ENCODE data around the gene EVC. TPM values are rescaled to one million over a fixed set of nuclear protein-coding genes. Genes with fewer than 3 reads are reported as not detected.

Gene EVC
- total and polyA plus RNA-seq, 2 of the 4 experiments (the other 2 are of a cell fraction), result 16.8 to 18.9 TPM

DNA sequence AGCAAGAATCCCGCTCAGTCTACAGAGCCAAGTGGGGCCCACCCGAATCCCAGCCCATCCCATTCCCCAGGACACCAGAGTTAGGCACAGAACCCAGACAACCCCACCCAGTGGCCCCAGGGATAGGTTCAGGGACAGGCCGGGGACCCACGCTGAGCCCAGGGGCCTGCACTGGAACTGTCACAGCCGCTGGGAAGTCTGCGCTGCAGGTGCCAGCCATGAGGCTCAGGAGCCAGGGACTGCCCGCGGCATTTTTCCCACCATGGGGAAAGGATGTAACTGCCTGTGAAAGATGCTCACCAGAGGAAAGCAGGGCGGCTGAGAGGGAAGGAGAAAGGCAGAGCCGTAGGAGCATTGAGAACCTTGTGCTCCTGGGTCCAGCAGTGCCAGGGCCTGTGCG is 14.7 kb upstream of the EVC start:
- POLR2A ChIA-PET (ENCODE audit: unreplicated experiment), result no interaction called here
- dilution Hi-C loops (cut with HindIII; ENCODE audit: low sequenced_read_pairs, unreplicated experiment), result no loop called here
- no peak overlapping the region for H2AFZ ChIP-seq (replicated peaks; ENCODE audit: low read length, poor library complexity)
- no peaks in the 10 kb centered on the region for H3K4me1 ChIP-seq (ENCODE audit: control insufficient read depth, insufficient read depth, low read length)
- no peak overlapping the region for H3K23ac ChIP-seq (ENCODE audit: low read depth, low read length)
- intact Hi-C loops (cut with micrococcal nuclease), result no loop called here
- H2BK120ac ChIP-seq (ENCODE audit: low read depth, low read length), result no peak overlapping the region
- H3K4me3 ChIP-seq (ENCODE audit: insufficient read depth, low read depth, low read length), result no peak overlapping the region
- H3K4ac ChIP-seq (ENCODE audit: low read depth, low read length), result no peak overlapping the region
- ATAC-seq (ENCODE audit: low read depth), result no peak
- no peak overlapping the region for H2AK9ac ChIP-seq (replicated peaks; ENCODE audit: low read depth, low read length, poor library complexity)
- DNase-seq, result no peak
- H4K20me1 ChIP-seq (ENCODE audit: insufficient read depth, low read length), result peaks cover 4% of the 10 kb centered on the region; the same call in 1 of the 2 replicates
- no peak overlapping the region for H3K18ac ChIP-seq (ENCODE audit: low read depth, low read length)
- TF ChIP-seq MXI1 (IDR thresholded peaks at IDR 0.05; ENCODE audit: borderline replicate concordance, low read depth, low read length) (no peak), NFE2L2 (IDR thresholded peaks at IDR 0.05; ENCODE audit: low read depth, low read length) (no peak)
- TF ChIP-seq, protein P1, sequence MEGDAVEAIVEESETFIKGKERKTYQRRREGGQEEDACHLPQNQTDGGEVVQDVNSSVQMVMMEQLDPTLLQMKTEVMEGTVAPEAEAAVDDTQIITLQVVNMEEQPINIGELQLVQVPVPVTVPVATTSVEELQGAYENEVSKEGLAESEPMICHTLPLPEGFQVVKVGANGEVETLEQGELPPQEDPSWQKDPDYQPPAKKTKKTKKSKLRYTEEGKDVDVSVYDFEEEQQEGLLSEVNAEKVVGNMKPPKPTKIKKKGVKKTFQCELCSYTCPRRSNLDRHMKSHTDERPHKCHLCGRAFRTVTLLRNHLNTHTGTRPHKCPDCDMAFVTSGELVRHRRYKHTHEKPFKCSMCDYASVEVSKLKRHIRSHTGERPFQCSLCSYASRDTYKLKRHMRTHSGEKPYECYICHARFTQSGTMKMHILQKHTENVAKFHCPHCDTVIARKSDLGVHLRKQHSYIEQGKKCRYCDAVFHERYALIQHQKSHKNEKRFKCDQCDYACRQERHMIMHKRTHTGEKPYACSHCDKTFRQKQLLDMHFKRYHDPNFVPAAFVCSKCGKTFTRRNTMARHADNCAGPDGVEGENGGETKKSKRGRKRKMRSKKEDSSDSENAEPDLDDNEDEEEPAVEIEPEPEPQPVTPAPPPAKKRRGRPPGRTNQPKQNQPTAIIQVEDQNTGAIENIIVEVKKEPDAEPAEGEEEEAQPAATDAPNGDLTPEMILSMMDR (conservative IDR thresholded peaks at IDR 0.05; ENCODE audit: low read depth, low read length), result no peak
- WGBS, 2 experiments (ENCODE audit: extremely low coverage in 2 of 2, insufficient read length in 1 of 2), result 100% methylated on average over 4 of the region's 11 CpGs; no CpG with 5 or more reads in 1 of the 2 experiments
- in situ Hi-C loops (cut with MboI; ENCODE audit: low sequenced_read_pairs), result no loop called here
- no peak overlapping the region for H4K91ac ChIP-seq (ENCODE audit: insufficient read depth, low read depth, low read length)
- CTCF ChIA-PET, result no interaction called here
- H2BK5ac ChIP-seq (ENCODE audit: low read depth, low read length, poor library complexity, severe bottlenecking), result no peak overlapping the region
- no TSS peak for BruUV-seq (replicated peaks)
- no peak overlapping the region for H4K8ac ChIP-seq (ENCODE audit: low read depth in 2 of 2, low read length in 2 of 2)
- H2BK15ac ChIP-seq (ENCODE audit: low read depth, low read length), result no peak overlapping the region
- H3K9ac ChIP-seq (ENCODE audit: low read depth, low read length), result no peak overlapping the region
- no peak overlapping the region for H3K14ac ChIP-seq (replicated peaks; ENCODE audit: low read depth, low read length)
- no peak overlapping the region for H3K4me2 ChIP-seq (ENCODE audit: low read depth, low read length)
- peaks cover 8% of the 10 kb centered on the region for H3K9me1 ChIP-seq (ENCODE audit: insufficient read depth, low read length)
- no peaks in the 10 kb centered on the region for H3K27me3 ChIP-seq (ENCODE audit: control insufficient read depth, insufficient read depth, low read length)
- H2AK5ac ChIP-seq (ENCODE audit: low read depth, low read length), result no peak overlapping the region
- H3K56ac ChIP-seq (ENCODE audit: extremely low read depth, insufficient read depth, low read length), result no peak overlapping the region
- peaks cover 44% of the 10 kb centered on the region for H3K36me3 ChIP-seq (ENCODE audit: control insufficient read depth, insufficient read depth, low read length)
- no peaks in the 10 kb centered on the region for H3K9me3 ChIP-seq (ENCODE audit: control insufficient read depth, insufficient read depth, low read length)
- no peak overlapping the region for H2BK20ac ChIP-seq (ENCODE audit: low read depth, low read length)
- no peak overlapping the region for H4K5ac ChIP-seq (ENCODE audit: low read depth, low read length)
- no peak overlapping the region for H3K27ac ChIP-seq (ENCODE audit: insufficient read depth, low read length)
- peaks cover 8 to 14% of the 10 kb centered on the region in 2 experiments; a peak in 3 of 4 replicates for H3K79me1 ChIP-seq (ENCODE audit: low read depth in 1 of 2, low read length in 2 of 2)

Data from IMR-90 (cell line).